ENCODE results near the gene DLGAP1.

The DLGAP1 gene

DNA sequence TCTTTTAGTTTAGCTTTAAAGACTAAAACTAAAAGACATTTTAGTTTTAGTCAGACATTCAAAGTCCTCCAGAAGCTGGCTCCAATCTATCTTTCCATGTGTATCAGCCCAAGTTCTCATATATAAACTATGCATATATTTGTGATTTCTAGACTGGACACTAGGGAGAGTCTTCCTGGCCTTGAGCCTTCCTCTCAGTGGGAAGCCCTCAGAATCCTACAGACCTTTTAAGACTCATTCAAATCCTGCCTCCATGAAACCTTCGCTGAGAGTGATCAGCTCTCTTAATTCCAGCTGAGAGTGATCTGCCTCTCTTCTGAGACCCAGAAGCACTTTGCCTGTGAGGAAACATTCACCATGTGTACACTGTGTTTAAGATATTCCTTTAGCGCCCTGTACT is 552.4 kb downstream of the DLGAP1 start:
- Mint-ChIP-seq H3K36me3 (no peaks in the 10 kb centered on the region), H3K27me3 (peaks cover 1% of the 10 kb centered on the region), H3K27ac (no peak overlapping the region), H3K4me1 (no peaks in the 10 kb centered on the region), H3K4me3 (no peak overlapping the region), H3K9me3 (no peaks in the 10 kb centered on the region)

DNA sequence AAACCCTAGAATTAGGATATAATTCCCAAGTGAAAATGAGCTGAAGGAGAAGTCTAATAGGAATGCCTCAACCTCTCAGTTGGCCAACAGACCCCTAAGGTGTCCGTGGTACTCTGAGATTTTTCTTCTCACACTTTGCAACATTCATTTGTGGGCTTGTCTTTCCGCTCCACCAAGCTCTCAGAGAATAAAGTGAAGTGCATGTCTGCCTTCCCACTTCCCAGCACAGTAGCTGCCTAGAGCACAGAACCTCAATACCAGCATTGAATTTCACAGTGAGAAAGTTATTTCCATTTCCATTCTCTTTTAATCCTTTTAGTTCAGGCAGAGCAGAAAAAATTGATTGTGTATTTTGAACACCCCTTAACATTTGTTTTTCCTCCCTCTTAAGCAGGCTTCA is 553.3 kb downstream of the DLGAP1 start:
- H3K4me1 Mint-ChIP-seq, result no peaks in the 10 kb centered on the region
- H3K36me3 Mint-ChIP-seq, result no peaks in the 10 kb centered on the region

DNA sequence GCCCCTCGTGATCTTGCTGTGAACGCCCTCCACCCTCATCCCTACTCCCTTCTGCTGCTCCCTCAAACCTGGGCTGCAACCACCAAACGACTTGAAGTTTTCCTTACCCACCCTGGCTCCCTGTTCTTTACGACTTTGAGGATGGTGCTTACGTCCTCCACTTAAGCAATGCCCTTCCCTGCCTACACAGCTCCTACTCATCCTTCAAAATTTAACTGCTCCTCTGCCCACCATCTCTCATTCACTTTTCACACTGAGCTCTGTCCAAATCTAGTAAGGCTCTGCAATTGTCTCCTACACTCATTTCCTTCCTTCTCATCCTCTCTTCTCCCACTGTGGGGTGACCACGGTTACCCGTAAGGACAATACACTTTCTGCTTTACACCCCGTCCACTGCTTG is 554.1 kb downstream of the DLGAP1 start:
- no peaks in the 10 kb centered on the region for H3K9me3 Mint-ChIP-seq

More for the DNA sequence above, 553.3 kb downstream of the DLGAP1 start:
- no peaks in the 10 kb centered on the region for H3K27me3 Mint-ChIP-seq
- no peaks in the 10 kb centered on the region for H3K9me3 Mint-ChIP-seq
- H3K27ac Mint-ChIP-seq, result no peak overlapping the region
- H3K4me3 Mint-ChIP-seq, result no peak overlapping the region

DNA sequence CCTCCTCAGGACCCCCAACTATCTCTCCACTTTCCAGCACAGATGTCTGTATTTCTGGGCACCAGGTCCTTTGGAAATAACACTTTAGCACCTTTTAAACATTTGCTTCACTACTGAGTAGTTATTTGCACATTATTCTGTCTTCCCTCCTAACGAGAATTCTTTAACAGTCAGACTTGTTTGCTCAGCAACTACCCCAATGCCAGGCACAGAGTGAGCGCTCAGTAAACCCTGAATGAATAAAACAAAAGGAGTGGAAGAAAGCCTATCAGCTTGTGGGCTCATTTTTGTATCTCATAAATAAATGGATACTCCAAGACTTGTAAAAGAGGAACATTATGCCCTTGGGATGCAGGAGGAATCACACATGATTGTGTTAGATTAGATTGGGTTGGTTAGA is 554.8 kb downstream of the DLGAP1 start:
- H3K4me3 Mint-ChIP-seq, result no peak overlapping the region
- H3K27me3 Mint-ChIP-seq, result no peaks in the 10 kb centered on the region
- H3K27ac Mint-ChIP-seq, result no peak overlapping the region
- no peaks in the 10 kb centered on the region for H3K36me3 Mint-ChIP-seq
- H3K9me3 Mint-ChIP-seq, result no peaks in the 10 kb centered on the region
- no peaks in the 10 kb centered on the region for H3K4me1 Mint-ChIP-seq

More for the DNA sequence above, 554.1 kb downstream of the DLGAP1 start:
- Mint-ChIP-seq H3K4me1 (no peaks in the 10 kb centered on the region), H3K27ac (no peak overlapping the region), H3K4me3 (no peak overlapping the region), H3K36me3 (no peaks in the 10 kb centered on the region), H3K27me3 (no peaks in the 10 kb centered on the region)

DNA sequence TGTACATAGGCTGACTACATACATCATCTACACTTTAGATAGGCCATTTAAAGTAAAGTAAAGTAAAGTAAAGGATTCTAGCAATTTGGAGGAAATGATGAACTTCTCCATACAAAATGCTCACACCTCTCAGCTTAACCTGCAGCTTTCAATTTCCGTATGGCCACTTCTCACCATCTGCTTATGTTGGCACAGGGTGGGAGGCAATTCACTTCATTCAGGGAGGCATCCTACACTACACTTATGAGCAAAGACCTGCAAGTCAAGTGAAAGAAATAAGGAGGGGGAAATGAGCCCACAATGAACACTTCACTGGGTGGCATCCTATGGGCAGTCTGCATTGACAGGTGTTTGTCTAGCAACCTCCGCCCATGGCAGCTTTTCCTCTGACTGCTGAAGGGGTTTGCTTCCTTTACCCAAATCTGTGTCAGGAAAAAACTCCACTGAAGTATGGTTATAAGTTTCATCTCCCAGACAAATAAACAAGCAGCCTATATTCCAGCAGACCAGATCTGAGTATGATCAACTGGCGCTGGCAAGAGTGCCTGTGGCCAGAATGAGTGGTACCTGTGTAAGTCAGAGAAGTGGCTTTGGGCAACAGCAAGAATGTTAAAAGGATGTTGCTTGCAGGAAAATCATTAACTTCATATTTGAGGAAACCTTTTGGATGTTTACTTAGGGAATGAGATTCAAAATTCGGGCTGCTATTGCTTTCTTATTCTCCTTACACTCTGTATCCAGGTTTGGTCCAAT is 556.1 kb downstream of the DLGAP1 start:
- no peaks in the 10 kb centered on the region for H3K9me3 Mint-ChIP-seq
- peaks cover 2% of the 10 kb centered on the region for H3K27me3 Mint-ChIP-seq
- H3K4me1 Mint-ChIP-seq, result no peaks in the 10 kb centered on the region
- no peak overlapping the region for H3K27ac Mint-ChIP-seq
- no peaks in the 10 kb centered on the region for H3K36me3 Mint-ChIP-seq
- no peak overlapping the region for H3K4me3 Mint-ChIP-seq

DNA sequence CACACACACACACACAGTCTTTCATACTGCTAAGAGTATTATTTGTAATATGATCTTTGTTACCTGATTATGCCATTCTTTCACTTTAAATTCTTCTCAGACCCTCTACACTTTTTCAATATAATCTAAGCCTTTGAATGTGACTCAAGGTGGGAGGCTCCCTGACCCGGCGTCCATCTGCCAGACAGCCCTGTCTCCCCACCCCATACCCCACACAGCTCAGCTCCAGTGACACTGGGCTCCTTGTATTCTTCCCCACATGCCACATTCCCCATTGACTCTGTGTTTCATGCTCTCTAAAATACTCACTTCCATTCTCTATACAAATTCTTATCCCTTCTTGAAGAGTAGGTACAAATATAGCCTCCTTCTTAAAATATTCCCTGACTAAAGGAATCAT is 563.0 kb downstream of the DLGAP1 start:
- Mint-ChIP-seq H3K27me3 (peaks cover 7% of the 10 kb centered on the region), H3K4me3 (no peak overlapping the region), H3K27ac (no peak overlapping the region), H3K36me3 (no peaks in the 10 kb centered on the region), H3K4me1 (no peaks in the 10 kb centered on the region), H3K9me3 (no peaks in the 10 kb centered on the region)

DNA sequence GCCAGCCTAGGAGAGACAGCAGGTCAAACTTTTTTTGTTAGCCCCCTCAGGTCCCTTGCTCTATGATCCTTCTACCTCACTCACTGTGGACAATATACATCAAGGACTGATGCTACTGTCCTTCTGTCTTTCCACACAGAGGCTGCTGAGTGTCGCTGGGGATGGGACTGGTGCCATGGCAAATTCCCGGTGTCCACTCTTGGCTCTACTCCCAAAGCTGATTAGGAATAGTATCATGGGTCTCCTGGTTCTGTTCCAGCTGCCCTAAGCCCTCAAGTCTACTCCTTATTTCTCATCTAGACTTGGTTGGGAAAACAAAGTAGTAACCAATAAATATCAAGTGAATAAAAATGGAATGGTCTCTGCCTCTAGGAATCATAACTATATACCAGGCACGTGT is 563.9 kb downstream of the DLGAP1 start:
- Mint-ChIP-seq H3K36me3 (no peaks in the 10 kb centered on the region), H3K4me3 (no peak overlapping the region), H3K27me3 (peaks cover 7% of the 10 kb centered on the region), H3K27ac (no peak overlapping the region), H3K9me3 (no peaks in the 10 kb centered on the region), H3K4me1 (no peaks in the 10 kb centered on the region)

DNA sequence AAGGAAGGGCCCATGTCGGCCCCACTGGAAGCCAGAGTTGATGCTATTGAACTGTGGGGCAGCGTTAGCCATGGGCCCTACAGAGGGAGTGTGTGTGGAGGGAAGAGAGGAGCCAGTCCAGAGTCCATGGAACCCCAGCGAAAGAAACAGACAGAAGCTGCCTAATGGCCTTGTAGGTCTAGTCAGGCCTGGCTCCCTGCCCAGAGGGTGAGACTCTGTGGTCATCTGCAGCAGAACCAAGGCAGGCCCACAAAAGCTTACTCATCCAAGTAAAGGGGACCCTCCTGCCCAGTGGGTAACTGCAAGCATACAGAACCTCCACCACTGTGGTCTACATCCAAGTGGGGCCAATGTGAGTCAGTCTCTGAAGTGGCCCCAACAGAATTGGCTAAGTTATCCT is 565.3 kb downstream of the DLGAP1 start:
- peaks cover 5% of the 10 kb centered on the region for H3K27me3 Mint-ChIP-seq
- H3K27ac Mint-ChIP-seq, result no peak overlapping the region
- H3K9me3 Mint-ChIP-seq, result no peaks in the 10 kb centered on the region
- no peak overlapping the region for H3K4me3 Mint-ChIP-seq
- no peaks in the 10 kb centered on the region for H3K36me3 Mint-ChIP-seq
- no peaks in the 10 kb centered on the region for H3K4me1 Mint-ChIP-seq

DNA sequence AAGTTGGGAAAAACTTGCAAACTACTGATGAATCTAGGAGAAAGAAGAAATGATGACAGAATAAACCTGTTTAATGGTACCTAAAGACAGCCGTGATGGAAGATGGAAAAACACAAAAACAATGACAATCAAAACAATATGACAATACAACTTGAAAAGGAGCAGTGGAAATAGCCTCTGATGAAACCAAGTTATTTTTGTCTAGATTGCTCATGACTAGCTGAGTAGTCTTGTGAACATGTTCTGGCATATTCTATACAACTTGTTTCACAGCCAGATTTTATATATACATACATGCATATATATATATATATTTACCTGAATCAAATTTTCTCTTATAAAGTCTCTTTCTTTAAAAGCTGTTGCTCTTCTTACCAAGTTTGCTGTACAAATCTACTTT is 566.0 kb downstream of the DLGAP1 start:
- H3K4me3 Mint-ChIP-seq, result no peak overlapping the region
- H3K4me1 Mint-ChIP-seq, result no peaks in the 10 kb centered on the region

DNA sequence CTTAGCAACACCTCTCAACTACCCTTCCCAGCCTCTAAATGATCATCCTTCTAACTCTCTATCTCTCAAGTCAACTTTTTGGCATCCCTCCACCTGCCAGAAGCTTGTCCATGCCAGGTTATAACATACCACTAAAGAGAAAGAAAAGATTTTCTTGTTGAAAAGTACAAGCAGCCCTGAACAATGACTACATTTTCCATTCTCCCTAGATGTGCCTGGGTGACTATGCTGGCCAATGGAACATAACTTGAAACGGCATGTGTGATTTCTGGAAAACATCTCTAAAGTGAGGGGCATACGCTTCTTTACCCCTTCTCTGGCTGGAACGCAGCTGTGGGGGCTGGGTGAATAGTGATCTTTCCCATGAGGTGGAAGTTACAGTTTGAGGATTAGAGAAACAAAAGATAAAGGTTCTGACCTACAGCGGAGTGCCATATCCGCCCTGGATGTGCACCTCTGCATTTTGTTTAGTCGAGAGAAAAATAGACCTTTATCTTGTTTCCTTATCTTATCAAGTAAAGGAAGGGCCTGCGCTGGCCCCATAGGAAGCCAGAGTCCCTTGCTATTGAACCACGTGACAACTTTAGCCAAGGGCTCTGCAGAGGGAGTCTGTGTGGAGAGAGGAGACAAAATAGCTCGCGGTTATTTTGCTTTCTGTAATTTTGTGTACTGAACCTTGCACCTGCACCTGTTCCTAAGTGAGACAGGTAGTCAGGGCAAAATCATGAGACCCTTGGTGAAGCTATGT is 568.4 kb downstream of the DLGAP1 start:
- no peak overlapping the region for H3K27ac Mint-ChIP-seq

More for the DNA sequence above, 566.0 kb downstream of the DLGAP1 start:
- H3K9me3 Mint-ChIP-seq, result no peaks in the 10 kb centered on the region
- no peaks in the 10 kb centered on the region for H3K36me3 Mint-ChIP-seq
- no peak overlapping the region for H3K27ac Mint-ChIP-seq
- H3K27me3 Mint-ChIP-seq, result peaks cover 5% of the 10 kb centered on the region

DNA sequence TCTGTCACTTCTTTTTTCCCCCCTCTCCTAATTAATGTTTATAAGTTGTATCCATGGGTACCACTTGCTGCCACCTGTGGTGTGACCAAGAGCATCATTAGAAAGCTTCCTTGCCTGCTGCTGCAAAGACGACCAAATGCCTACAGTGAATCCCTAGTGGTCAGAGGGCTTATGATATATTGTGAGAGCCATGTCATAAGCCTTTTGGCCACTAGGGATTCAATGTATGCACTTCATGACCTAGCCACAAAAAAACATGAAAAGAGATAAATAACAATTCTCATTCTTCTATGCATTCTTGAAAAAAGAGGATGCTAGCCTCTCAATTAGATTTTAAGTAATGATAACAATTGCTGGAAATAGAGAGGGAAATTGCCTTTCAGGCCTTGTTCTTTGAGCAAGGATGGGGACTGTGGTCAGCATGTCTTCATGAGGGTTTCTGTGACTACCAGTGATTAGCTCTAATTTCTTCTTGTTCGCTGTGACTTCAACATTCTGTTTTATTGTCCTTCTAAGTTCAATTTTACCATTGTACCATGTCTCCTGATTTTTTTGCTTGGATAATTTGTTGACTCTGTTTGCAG is 569.8 kb downstream of the DLGAP1 start:
- peaks cover 2% of the 10 kb centered on the region for H3K27me3 Mint-ChIP-seq
- no peak overlapping the region for H3K27ac Mint-ChIP-seq
- no peak overlapping the region for H3K4me3 Mint-ChIP-seq
- no peaks in the 10 kb centered on the region for H3K36me3 Mint-ChIP-seq
- H3K4me1 Mint-ChIP-seq, result no peaks in the 10 kb centered on the region
- no peaks in the 10 kb centered on the region for H3K9me3 Mint-ChIP-seq

More for the DNA sequence above, 568.4 kb downstream of the DLGAP1 start:
- Mint-ChIP-seq H3K4me1 (no peaks in the 10 kb centered on the region), H3K36me3 (no peaks in the 10 kb centered on the region), H3K4me3 (no peak overlapping the region), H3K9me3 (no peaks in the 10 kb centered on the region), H3K27me3 (peaks cover 5% of the 10 kb centered on the region)

DNA sequence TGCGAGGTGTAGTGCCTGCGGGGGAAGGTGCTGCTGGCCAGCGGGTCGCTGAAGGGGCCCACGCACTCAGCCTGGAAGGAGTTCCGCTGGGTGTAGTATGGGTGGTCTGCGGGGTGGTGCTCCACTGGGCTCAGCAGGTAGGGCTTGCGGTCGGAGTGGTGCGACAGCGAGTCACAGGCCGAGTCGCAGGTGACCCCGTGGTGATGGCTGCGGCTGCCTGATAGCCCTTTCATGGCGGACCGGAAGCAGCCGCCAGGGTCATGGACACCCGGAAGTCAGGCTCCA is 575.3 kb downstream of the DLGAP1 start:
- no peaks in the 10 kb centered on the region for H3K36me3 Mint-ChIP-seq
- H3K27ac Mint-ChIP-seq, result no peak overlapping the region
- H3K27me3 Mint-ChIP-seq, result peaks cover 5% of the 10 kb centered on the region
- no peak overlapping the region for H3K4me3 Mint-ChIP-seq
- no peaks in the 10 kb centered on the region for H3K9me3 Mint-ChIP-seq
- H3K4me1 Mint-ChIP-seq, result no peaks in the 10 kb centered on the region

DNA sequence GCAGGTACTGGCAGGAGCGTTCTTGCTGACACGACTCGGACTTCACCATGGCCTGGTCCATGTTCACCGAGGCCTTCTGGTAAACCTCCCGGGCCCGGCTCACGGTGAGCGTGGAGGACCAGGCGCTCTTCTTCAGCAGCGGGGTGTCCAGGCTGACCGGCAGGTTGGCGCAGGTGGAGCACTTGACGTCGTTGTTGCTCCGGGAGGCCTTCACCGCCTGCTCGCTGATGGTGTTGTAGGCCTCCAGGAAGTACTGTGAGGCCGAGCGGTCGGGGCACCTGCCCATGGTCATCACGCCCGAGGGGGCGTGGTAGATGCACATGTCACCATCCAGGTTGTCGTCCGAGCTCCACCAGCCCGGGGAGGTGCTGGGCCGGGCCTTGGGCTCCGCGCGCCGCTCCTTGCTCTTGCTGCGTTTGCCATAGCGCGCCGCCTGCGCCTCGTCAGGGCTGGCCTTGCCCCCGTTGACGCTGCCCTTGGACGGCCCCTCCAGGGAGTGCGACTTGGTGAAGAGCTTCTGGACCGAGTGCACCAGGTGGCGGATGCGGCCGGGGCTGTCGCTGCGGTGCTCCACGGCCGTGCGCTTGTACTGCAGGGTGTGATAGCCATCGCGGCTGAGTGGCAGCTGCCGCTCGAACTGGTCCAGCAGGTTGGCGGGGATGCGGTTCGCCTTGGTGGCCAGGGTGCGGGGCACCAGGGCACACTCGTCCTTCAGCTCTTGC is 575.8 kb downstream of the DLGAP1 start:
- Mint-ChIP-seq H3K4me1 (no peaks in the 10 kb centered on the region), H3K9me3 (no peaks in the 10 kb centered on the region), H3K27me3 (peaks cover 5% of the 10 kb centered on the region), H3K27ac (no peak overlapping the region), H3K36me3 (no peaks in the 10 kb centered on the region), H3K4me3 (no peak overlapping the region)

DNA sequence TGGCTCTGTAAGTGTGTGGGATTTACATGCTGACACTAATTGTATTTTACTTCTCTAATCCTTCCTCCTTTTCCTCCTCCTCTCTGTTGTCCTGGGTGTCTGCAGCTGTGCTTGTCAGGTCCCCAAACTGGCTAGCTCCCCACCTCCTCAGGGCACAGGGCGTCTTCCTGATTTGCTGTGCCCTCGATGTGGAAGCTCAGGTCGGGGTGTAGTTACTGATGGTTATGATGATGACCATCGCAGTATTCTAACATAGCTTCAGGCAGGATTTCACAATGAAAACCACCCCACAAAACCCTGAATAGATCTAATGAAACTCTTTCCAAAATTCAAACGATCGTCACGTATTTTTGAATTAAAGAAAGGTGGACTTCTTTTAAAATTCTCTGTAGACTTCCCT is 576.7 kb downstream of the DLGAP1 start:
- H3K9me3 Mint-ChIP-seq, result no peaks in the 10 kb centered on the region
- H3K4me1 Mint-ChIP-seq, result no peaks in the 10 kb centered on the region
- H3K27me3 Mint-ChIP-seq, result peaks cover 5% of the 10 kb centered on the region
- no peak overlapping the region for H3K4me3 Mint-ChIP-seq
- H3K36me3 Mint-ChIP-seq, result no peaks in the 10 kb centered on the region
- H3K27ac Mint-ChIP-seq, result no peak overlapping the region

DNA sequence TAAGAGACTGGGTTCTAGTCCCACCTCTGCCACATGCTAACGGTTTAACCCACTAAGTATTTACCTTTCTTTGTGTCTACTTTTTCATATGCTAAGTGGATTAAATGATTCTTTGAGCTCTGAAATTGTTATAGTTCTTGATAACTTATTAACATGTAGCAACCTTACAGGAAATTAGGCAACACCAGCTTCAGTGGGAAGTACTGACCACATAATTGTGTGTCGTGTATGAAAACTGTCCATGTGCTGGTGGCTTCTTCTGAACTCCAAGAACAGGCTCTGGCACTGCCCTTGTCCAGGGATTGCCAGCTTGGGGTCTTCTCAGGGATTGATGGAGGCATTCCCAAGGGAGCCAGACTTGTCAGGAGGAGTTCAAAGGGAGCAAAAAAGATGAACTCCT is 577.4 kb downstream of the DLGAP1 start:
- Mint-ChIP-seq H3K4me1 (no peaks in the 10 kb centered on the region), H3K27me3 (peaks cover 8% of the 10 kb centered on the region), H3K9me3 (no peaks in the 10 kb centered on the region), H3K36me3 (no peaks in the 10 kb centered on the region), H3K27ac (no peak overlapping the region), H3K4me3 (no peak overlapping the region)

DNA sequence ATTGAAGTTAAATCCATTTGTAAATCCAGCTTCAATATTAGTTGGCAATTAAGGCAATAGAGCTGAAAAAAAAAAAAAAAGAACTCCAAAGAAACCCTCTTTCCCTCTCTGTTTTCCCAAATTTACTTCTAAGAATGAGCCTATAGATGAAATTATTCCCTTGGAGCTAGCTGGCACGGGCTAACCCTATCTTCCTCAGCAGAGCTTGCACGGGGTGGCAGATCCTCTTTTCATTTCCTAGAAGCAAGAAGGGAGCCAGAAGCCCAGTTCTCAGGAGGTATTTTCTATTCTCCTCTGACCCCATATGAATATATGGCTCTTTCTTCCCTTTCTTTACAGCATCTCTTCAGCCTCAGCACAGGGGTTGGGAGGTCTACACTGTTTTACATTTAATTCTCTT is 579.1 kb downstream of the DLGAP1 start:
- Mint-ChIP-seq H3K27me3 (peaks cover 13% of the 10 kb centered on the region), H3K4me1 (no peaks in the 10 kb centered on the region), H3K36me3 (no peaks in the 10 kb centered on the region), H3K4me3 (no peak overlapping the region), H3K9me3 (no peaks in the 10 kb centered on the region), H3K27ac (no peak overlapping the region)

Data from activated naive CD4-positive, alpha-beta T cell treated with anti-CD3 and anti-CD28 coated beads, Interleukin-2, amount 50 U/mL, for 24 hours (primary cell).